ENCODE measurements around the gene CELA3A.

The CELA3A gene, protein sequence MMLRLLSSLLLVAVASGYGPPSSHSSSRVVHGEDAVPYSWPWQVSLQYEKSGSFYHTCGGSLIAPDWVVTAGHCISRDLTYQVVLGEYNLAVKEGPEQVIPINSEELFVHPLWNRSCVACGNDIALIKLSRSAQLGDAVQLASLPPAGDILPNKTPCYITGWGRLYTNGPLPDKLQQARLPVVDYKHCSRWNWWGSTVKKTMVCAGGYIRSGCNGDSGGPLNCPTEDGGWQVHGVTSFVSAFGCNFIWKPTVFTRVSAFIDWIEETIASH

GRCh38 chr1:22001409-22001808, at the start of gene CELA3A:
CELA3A (plus strand) TSS chr1:22001657; CDS start chr1:22001675, 18 bp downstream.
- TF ChIP-seq ELF4 (IDR thresholded peaks at IDR 0.05) (no peak), FOXM1 (IDR thresholded peaks at IDR 0.05; ENCODE audit: borderline replicate concordance) (no peak), ZNF384 (IDR thresholded peaks at IDR 0.05) (no peak), SP1 (IDR thresholded peaks at IDR 0.05) (no peak), PKNOX1 (IDR thresholded peaks at IDR 0.05) (no peak), TARDBP (IDR thresholded peaks at IDR 0.05) (no peak), CTBP1 (IDR thresholded peaks at IDR 0.05; ENCODE audit: borderline replicate concordance) (no peak), FOXA1 (IDR thresholded peaks at IDR 0.05) (no peak), HDGF (IDR thresholded peaks at IDR 0.05; ENCODE audit: borderline replicate concordance) (no peak), L3MBTL2 (conservative IDR thresholded peaks at IDR 0.05) (no peak), LEF1 (IDR thresholded peaks at IDR 0.05; ENCODE audit: borderline replicate concordance) (no peak), ARNT (IDR thresholded peaks at IDR 0.05) (no peak), FOXK2 (IDR thresholded peaks at IDR 0.05) (no peak), SUZ12 (IDR thresholded peaks at IDR 0.05) (no peak), BHLHE40 (IDR thresholded peaks at IDR 0.05; ENCODE audit: borderline replicate concordance) (no peak)
- CTCF ChIA-PET: no interaction called here
- POLR2A ChIA-PET: no interaction called here

GRCh38 chr1:21952786-21953520, 48.5 kb upstream of the CELA3A start:
- POLR2A ChIA-PET: no interaction called here
- TF ChIP-seq ELF4 (IDR thresholded peaks at IDR 0.05) (no peak), FOXA1 (IDR thresholded peaks at IDR 0.05) (no peak), PKNOX1 (IDR thresholded peaks at IDR 0.05) (no peak), LEF1 (IDR thresholded peaks at IDR 0.05; ENCODE audit: borderline replicate concordance) (no peak), TARDBP (IDR thresholded peaks at IDR 0.05) (no peak), SP1 (IDR thresholded peaks at IDR 0.05) (no peak), CTBP1 (IDR thresholded peaks at IDR 0.05; ENCODE audit: borderline replicate concordance) (no peak), HDGF (IDR thresholded peaks at IDR 0.05; ENCODE audit: borderline replicate concordance) (no peak), FOXM1 (IDR thresholded peaks at IDR 0.05; ENCODE audit: borderline replicate concordance) (no peak), ARNT (IDR thresholded peaks at IDR 0.05) (no peak), BHLHE40 (IDR thresholded peaks at IDR 0.05; ENCODE audit: borderline replicate concordance) (no peak), FOXK2 (IDR thresholded peaks at IDR 0.05) (no peak), ZNF384 (IDR thresholded peaks at IDR 0.05) (no peak), SUZ12 (IDR thresholded peaks at IDR 0.05) (no peak), NFRKB (IDR thresholded peaks at IDR 0.05) (no peak), L3MBTL2 (conservative IDR thresholded peaks at IDR 0.05) (no peak)
- CTCF ChIA-PET: no interaction called here
- DNase-seq (ENCODE audit: extremely low spot score): no peak

More at GRCh38 chr1:22001409-22001808, at the start of gene CELA3A:
- DNase-seq (ENCODE audit: extremely low spot score): no peak

- DNase-seq (ENCODE audit: extremely low spot score): no peak
- TF ChIP-seq SUZ12 (IDR thresholded peaks at IDR 0.05): no peak
- no peak for TF ChIP-seq SP1 (IDR thresholded peaks at IDR 0.05)
- no peak for TF ChIP-seq ARNT (IDR thresholded peaks at IDR 0.05)
- no peak for TF ChIP-seq BHLHE40 (IDR thresholded peaks at IDR 0.05; ENCODE audit: borderline replicate concordance)
- TF ChIP-seq FOXA1 (IDR thresholded peaks at IDR 0.05): no peak
- TF ChIP-seq FOXK2 (IDR thresholded peaks at IDR 0.05): no peak
- TF ChIP-seq LEF1 (IDR thresholded peaks at IDR 0.05; ENCODE audit: borderline replicate concordance): no peak
- TF ChIP-seq HDGF (IDR thresholded peaks at IDR 0.05; ENCODE audit: borderline replicate concordance): no peak
- no peak for TF ChIP-seq ZNF384 (IDR thresholded peaks at IDR 0.05)
- no peak for TF ChIP-seq PKNOX1 (IDR thresholded peaks at IDR 0.05)
- no peak for TF ChIP-seq NFRKB (IDR thresholded peaks at IDR 0.05)
- no peak for TF ChIP-seq ELF4 (IDR thresholded peaks at IDR 0.05)
- no peak for TF ChIP-seq L3MBTL2 (conservative IDR thresholded peaks at IDR 0.05)
- TF ChIP-seq FOXM1 (IDR thresholded peaks at IDR 0.05; ENCODE audit: borderline replicate concordance): no peak
- CTCF ChIA-PET: no interaction called here
- POLR2A ChIA-PET: no interaction called here
Measured at GRCh38 chr1:21955058-21955457, 46.4 kb upstream of the CELA3A start.

DNA sequence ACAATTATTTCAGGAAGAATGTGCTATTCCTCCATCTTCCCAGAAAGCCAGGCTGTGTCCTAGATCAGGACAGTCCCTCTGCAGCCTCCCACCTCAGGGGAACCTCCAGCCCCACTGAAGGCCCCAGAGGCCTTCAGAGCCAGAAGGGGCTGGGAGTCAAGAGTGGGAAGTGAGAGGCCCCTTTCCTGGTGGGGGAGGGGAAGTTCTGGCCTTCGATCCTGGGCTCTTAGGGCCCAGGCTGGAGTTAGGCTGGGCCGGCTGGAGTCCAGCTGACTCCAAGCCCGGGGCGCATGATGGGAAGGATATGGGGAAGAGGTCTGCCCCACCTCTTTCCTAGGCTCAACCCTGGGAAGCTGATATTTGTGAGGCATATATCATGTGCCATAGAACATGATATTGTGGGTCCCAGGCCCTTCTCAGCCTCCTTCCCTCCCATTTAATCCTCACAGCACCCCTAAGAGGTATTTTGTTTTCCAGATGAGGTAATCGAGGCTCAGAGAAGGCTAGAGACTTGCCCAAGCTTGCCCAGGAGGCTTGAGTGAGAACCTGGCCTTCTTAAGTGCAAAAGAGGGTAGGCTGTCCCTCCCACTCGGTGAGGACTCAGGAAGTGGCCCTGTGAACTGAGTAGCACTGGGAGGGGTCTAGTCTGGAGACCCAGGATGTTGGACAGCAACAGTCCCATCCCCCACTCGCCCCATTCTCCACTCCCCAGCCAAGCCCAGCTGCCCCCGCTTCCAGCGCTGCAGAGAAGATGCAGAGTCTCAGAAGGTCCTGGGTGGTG, 45.8 kb upstream of the CELA3A start:
- TF ChIP-seq SUZ12 (IDR thresholded peaks at IDR 0.05): no peak
- no peak for TF ChIP-seq LEF1 (IDR thresholded peaks at IDR 0.05; ENCODE audit: borderline replicate concordance)
- no peak for TF ChIP-seq L3MBTL2 (conservative IDR thresholded peaks at IDR 0.05)
- no peak for TF ChIP-seq SP1 (IDR thresholded peaks at IDR 0.05)
- TF ChIP-seq CTBP1 (IDR thresholded peaks at IDR 0.05; ENCODE audit: borderline replicate concordance): no peak
- no peak for TF ChIP-seq FOXA1 (IDR thresholded peaks at IDR 0.05)
- TF ChIP-seq ZNF384 (IDR thresholded peaks at IDR 0.05): no peak
- TF ChIP-seq FOXK2 (IDR thresholded peaks at IDR 0.05): no peak
- TF ChIP-seq PKNOX1 (IDR thresholded peaks at IDR 0.05): no peak
- no peak for TF ChIP-seq FOXM1 (IDR thresholded peaks at IDR 0.05; ENCODE audit: borderline replicate concordance)
- TF ChIP-seq HDGF (IDR thresholded peaks at IDR 0.05; ENCODE audit: borderline replicate concordance): no peak
- TF ChIP-seq ARNT (IDR thresholded peaks at IDR 0.05): no peak
- no peak for TF ChIP-seq NFRKB (IDR thresholded peaks at IDR 0.05)
- TF ChIP-seq BHLHE40 (IDR thresholded peaks at IDR 0.05; ENCODE audit: borderline replicate concordance): no peak
- POLR2A ChIA-PET: interaction anchor here (0.8 kb wide), 1 partner anchor 21 kb away, joined by 3 read pairs; no protein-coding TSS in a partner anchor
- CTCF ChIA-PET: no interaction called here
- DNase-seq (ENCODE audit: extremely low spot score): no peak
